Activated CD8-positive, alpha-beta memory T cell treated with anti-CD3 and anti-CD28 coated beads, Interleukin-2, amount 50 U/mL, for 48 hours (primary cell): Measurements from ENCODE around the gene PALD1.

Source experiments
- DNase-seq: peaks from one replicate; pipeline ENCODE4 v3.0.0-alpha.2; 2020

Gene PALD1

GRCh38 chr10:70615784-70616522 is 137.4 kb downstream of the PALD1 start:
- no peak for DNase-seq

GRCh38 chr10:70616761-70617160 is 138.2 kb downstream of the PALD1 start:
- DNase-seq: no peak
